LNCAP (cell line): ENCODE results near the gene SLC8A1.

Experiments
- TF ChIP-seq, protein P1 (sequence below): fragments of 450-650 bp; IDR thresholded peaks from 2 replicates; pipeline ENCODE4 v1.5.1; 2017; ENCODE audit warnings: mild to moderate bottlenecking

Gene SLC8A1

DNA sequence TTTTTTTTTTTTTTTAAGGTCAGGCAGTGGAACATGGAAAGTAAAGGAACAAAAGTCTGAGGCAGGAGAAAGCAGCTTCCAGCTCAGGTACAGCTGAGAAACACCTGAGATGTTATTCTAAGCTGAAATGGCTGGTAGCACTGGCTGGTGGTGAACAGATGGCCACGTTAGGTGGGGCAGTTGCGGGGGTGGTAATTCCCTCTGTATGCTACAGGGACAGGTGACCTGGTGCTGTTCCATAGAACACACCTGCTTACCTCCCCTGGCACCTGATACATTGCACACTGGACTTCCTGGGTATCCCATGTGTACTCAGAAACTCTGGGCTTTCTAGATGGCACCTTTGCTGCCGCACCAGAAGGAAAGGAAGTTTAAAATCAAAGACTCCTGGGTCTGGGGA, 333.3 kb downstream of the SLC8A1 start:
- TF ChIP-seq, protein P1, sequence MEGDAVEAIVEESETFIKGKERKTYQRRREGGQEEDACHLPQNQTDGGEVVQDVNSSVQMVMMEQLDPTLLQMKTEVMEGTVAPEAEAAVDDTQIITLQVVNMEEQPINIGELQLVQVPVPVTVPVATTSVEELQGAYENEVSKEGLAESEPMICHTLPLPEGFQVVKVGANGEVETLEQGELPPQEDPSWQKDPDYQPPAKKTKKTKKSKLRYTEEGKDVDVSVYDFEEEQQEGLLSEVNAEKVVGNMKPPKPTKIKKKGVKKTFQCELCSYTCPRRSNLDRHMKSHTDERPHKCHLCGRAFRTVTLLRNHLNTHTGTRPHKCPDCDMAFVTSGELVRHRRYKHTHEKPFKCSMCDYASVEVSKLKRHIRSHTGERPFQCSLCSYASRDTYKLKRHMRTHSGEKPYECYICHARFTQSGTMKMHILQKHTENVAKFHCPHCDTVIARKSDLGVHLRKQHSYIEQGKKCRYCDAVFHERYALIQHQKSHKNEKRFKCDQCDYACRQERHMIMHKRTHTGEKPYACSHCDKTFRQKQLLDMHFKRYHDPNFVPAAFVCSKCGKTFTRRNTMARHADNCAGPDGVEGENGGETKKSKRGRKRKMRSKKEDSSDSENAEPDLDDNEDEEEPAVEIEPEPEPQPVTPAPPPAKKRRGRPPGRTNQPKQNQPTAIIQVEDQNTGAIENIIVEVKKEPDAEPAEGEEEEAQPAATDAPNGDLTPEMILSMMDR, result no peak

DNA sequence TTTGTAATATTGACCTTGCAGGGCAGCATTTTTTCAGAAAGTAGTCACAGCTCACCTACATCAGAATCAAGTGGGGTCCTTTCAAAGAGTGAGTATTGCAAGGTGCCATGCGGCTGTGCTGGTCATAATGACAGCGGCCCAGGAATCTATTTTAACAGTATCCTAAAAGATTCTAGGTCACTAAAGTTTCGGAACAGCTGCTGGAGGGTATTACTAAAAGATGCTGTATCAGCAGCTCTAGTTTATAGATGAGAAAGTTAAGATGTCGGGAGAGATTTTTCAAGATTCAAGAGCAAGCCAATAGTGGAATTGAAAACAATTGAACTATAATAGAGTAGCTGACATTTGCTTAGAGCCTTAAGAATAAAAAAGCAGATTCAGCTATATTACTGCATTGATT, 336.0 kb downstream of the SLC8A1 start:
- TF ChIP-seq, protein P1, result no peak

- TF ChIP-seq, protein P1, result no peak
These were observed 336.5 kb downstream of the SLC8A1 start for GRCh38 chr2:40115348-40115747.

GRCh38 chr2:40113997-40114396, 337.9 kb downstream of the SLC8A1 start:
- TF ChIP-seq, protein P1, result no peak

- TF ChIP-seq, protein P1, result no peak
These were observed 338.5 kb downstream of the SLC8A1 start for GRCh38 chr2:40113272-40113968.

- TF ChIP-seq, protein P1, result no peak
These were observed 342.5 kb downstream of the SLC8A1 start for GRCh38 chr2:40109381-40109780.

DNA sequence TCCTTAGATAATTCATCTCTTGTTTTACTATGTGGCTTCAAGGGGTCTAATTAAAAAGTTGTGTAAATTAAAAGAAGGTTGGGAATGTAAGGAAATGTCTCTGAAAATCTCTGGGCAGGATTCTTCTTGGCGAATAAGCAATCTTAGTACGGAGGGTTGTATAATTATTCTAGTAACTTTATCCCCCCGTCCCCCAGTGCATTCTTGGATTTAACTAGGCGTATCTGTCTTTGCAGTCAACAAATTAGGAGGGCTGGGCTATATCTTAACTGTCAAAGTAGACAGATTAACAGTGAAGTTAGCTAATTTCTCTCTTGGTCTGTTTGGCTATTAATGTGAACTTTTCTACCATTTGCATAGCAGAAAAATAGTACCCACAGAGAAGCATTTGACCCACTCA, 343.0 kb downstream of the SLC8A1 start:
- TF ChIP-seq, protein P1, result no peak

DNA sequence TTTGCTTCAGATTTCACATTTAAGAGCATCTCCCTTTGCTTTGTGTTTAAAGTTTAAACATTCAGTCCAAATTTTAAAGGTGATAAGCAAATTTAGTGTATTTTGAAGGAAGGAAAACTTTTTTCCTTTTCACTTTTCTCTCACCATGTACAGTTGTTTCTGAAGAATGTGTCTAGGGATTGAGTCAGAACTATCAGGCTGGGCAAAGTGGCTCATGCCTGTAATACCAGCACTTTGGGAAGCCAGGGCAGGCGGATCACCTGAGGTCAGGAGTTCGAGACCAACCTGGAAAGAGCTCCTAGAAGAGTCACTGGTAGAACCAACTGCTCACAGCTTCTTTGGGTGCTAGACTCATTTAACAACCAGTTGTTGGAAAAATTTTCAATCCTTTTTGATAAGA, 345.8 kb downstream of the SLC8A1 start:
- TF ChIP-seq, protein P1, result no peak
